Heart left ventricle (tissue), 13 donors: ENCODE measurements around the gene PPEF2.

Experiments
- POLR2A ChIP-seq, 2 donors: fragments of 450-650 bp; IDR thresholded peaks; one replicate each; pipeline ENCODE4 v1.6.1; 2017; ENCODE audit warnings: antibody characterized with exemption in 2 of 2, mild to moderate bottlenecking in 2 of 2, moderate library complexity in 2 of 2
- TF ChIP-seq, protein P1 (sequence below), 12 donors: fragments of 200-600 bp; sonication (generic) in 4 of 12; IDR thresholded peaks; one replicate each; pipeline versions ENCODE4 v1.5.0 to v1.8.0; 2018 to 2022; ENCODE audit warnings: antibody characterized with exemption in 12 of 12, mild to moderate bottlenecking in 5 of 12
- donor health status: ischemic (EF 13 %, LVEDD 7.1; RV severe dilation, severe dysfunction).
- donor health status: DM: no; HTN: yes; CAD: no.
- donor health status: DM: no; HTN: no; CAD: no.
- donor health status: ischemic (EF 25% LVEDD 6.9; RV normal size, moderate dysfunction).
- donor health status: ischemic (EF 25% LVEDD 5.7; RV mildly dilated, moderate dysfunction).
- donor health status: ischemic (EF 35%, LVEDD 5.7; RV mildly dilated, moderate dysfunction).
- donor health status: nonischemic (EF 11% LVEDD 7.7; RV severe dilation, severe dysfunction).
- donor health status: DM: yes; HTN: yes; CAD: no.
- donor health status: PGD.
- donor health status: ischemic (EF 29% LVEDD 5.4; RV normal size, mild dysfunction).
- donor health status: nonischemic (EF 23%, LVEDD 6.1; RV moderate dilation, normal function).

DNA sequence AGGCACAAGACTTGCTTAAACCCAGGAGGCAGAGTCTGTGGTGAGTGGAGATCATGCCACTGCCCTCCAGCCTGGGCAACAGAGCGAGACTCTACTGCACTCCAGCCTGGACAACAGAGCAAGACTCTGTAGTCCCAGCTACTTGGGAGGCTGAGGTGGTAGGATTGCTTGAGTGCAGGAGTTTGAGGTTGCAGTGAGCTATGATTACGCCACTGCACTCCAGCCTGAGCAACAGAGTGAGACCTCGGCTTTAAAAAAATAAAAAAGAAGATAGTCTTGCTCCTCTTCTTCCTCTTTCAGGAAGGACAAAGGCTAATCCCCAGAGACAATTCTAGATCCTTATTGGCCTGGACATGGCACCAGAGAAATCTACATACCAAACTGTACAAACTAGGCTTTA, 5.7 kb upstream of the PPEF2 start:
- TF ChIP-seq, protein P1, sequence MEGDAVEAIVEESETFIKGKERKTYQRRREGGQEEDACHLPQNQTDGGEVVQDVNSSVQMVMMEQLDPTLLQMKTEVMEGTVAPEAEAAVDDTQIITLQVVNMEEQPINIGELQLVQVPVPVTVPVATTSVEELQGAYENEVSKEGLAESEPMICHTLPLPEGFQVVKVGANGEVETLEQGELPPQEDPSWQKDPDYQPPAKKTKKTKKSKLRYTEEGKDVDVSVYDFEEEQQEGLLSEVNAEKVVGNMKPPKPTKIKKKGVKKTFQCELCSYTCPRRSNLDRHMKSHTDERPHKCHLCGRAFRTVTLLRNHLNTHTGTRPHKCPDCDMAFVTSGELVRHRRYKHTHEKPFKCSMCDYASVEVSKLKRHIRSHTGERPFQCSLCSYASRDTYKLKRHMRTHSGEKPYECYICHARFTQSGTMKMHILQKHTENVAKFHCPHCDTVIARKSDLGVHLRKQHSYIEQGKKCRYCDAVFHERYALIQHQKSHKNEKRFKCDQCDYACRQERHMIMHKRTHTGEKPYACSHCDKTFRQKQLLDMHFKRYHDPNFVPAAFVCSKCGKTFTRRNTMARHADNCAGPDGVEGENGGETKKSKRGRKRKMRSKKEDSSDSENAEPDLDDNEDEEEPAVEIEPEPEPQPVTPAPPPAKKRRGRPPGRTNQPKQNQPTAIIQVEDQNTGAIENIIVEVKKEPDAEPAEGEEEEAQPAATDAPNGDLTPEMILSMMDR (IDR thresholded peaks at IDR 0.05) = no peak
- no peak for TF ChIP-seq POLR2A (IDR thresholded peaks at IDR 0.05)
